HepG2 (cell line): ENCODE measurements around the gene FOXA1. TPM values are rescaled to one million over a fixed set of nuclear protein-coding genes. Genes with fewer than 3 reads are reported as not detected.

Experiments used
- ELF1 ChIP-seq: sonication (generic); formaldehyde crosslinking; IDR thresholded peaks from 2 replicates; pipeline ENCODE4 v1.4.0; 2020; ENCODE audit warnings: missing genetic modification reagents
- HMG20A ChIP-seq: IDR thresholded peaks from 2 replicates; pipeline ENCODE4 v1.6.1; 2016; ENCODE audit warnings: borderline replicate concordance
- HNRNPUL1 ChIP-seq: fragments of 200-400 bp; formaldehyde crosslinking; IDR thresholded peaks from 2 replicates; pipeline ENCODE4 v1.6.1; 2017; ENCODE audit warnings: low read depth, mild to moderate bottlenecking, low read length, moderate library complexity
- ISX ChIP-seq: sonication (generic); formaldehyde crosslinking; conservative IDR thresholded peaks from 2 replicates; pipeline ENCODE4 v1.5.0; 2020; ENCODE audit warnings: missing genetic modification reagents
- KLF9 ChIP-seq: IDR thresholded peaks from 2 replicates; pipeline ENCODE4 v1.6.1; 2016; ENCODE audit warnings: low read depth
- MAFF ChIP-seq: IDR thresholded peaks from 2 replicates; pipeline ENCODE4 v1.6.1; 2011; ENCODE audit warnings: low read depth, low read length, improper control_type of control experiment
- NFIC ChIP-seq: IDR thresholded peaks from 2 replicates; pipeline ENCODE4 v1.6.1; 2012; ENCODE audit warnings: mild to moderate bottlenecking, low read length, inconsistent platforms
- PCBP1 ChIP-seq: fragments of 200-400 bp; formaldehyde crosslinking; IDR thresholded peaks from 2 replicates; pipeline ENCODE4 v1.6.1; 2017; ENCODE audit warnings: mild to moderate bottlenecking, low read depth, low read length, borderline replicate concordance
- PHF20 ChIP-seq: sonication (generic); formaldehyde crosslinking; IDR thresholded peaks from 2 replicates; pipeline ENCODE4 v1.5.0; 2020; ENCODE audit warnings: mild to moderate bottlenecking, missing genetic modification reagents
- SMAD3 ChIP-seq: sonication (generic); formaldehyde crosslinking; IDR thresholded peaks from 2 replicates; pipeline ENCODE4 v1.4.0; 2020; ENCODE audit warnings: missing genetic modification reagents
- SMARCC2 ChIP-seq: fragments of 450-650 bp; IDR thresholded peaks from 2 replicates; pipeline ENCODE4 v1.6.1; 2017; ENCODE audit warnings: antibody characterized with exemption, mild to moderate bottlenecking
- SYNCRIP ChIP-seq: fragments of 200-400 bp; formaldehyde crosslinking; IDR thresholded peaks from 2 replicates; pipeline ENCODE4 v1.6.1; 2018; ENCODE audit warnings: mild to moderate bottlenecking, low read depth, low read length; ENCODE audit not compliant: insufficient read depth
- TEAD3 ChIP-seq: optimal IDR thresholded peaks from 2 replicates; pipeline ENCODE3; 2016; ENCODE audit warnings: borderline replicate concordance
- ZFAT ChIP-seq: sonication (generic); formaldehyde crosslinking; conservative IDR thresholded peaks from 2 replicates; pipeline ENCODE4 v1.8.1; 2023; ENCODE audit warnings: missing genetic modification reagents, inconsistent platforms
- ZKSCAN5 ChIP-seq: sonication (generic); formaldehyde crosslinking; IDR thresholded peaks from 2 replicates; pipeline ENCODE4 v1.5.1; 2020; ENCODE audit warnings: mild to moderate bottlenecking, missing genetic modification reagents
- ZNF326 ChIP-seq: sonication (generic); formaldehyde crosslinking; IDR thresholded peaks from 2 replicates; pipeline ENCODE4 v1.4.0; 2020; ENCODE audit warnings: missing genetic modification reagents, borderline replicate concordance
- ZNF354B ChIP-seq: sonication (generic); formaldehyde crosslinking; IDR thresholded peaks from 2 replicates; pipeline ENCODE4 v1.8.0; 2022; ENCODE audit warnings: mild to moderate bottlenecking, missing genetic modification reagents
- ZNF589 ChIP-seq: sonication (generic); formaldehyde crosslinking; conservative IDR thresholded peaks from 2 replicates; pipeline ENCODE4 v1.8.0; 2022; ENCODE audit warnings: mild to moderate bottlenecking, moderate library complexity, missing genetic modification reagents
- ZNF724P ChIP-seq: sonication (generic); formaldehyde crosslinking; IDR thresholded peaks from 2 replicates; pipeline ENCODE4 v1.8.0; 2022; ENCODE audit warnings: missing genetic modification reagents, borderline replicate concordance
- ZNF792 ChIP-seq: IDR thresholded peaks from 2 replicates; pipeline ENCODE4 v1.6.1; 2016
- ZSCAN12 ChIP-seq: sonication (generic); formaldehyde crosslinking; IDR thresholded peaks from 2 replicates; pipeline ENCODE4 v1.9.0; 2021; ENCODE audit warnings: mild to moderate bottlenecking, missing genetic modification reagents
- polyA plus RNA-seq, 8 experiments: library from polyadenylated mRNA; depleted of rRNA in 3 of 8; stranded (reverse) in 7 of 8; unstranded in 1 of 8; fragments of >200 nt; fragmentation: Illumina TruSeq in 4 of 8; extraction: Trizol in 4 of 8; gene quantifications; 2 replicates each; pipeline versions ENCODE4 v1.2.1 to v1.2.3, GENCODE V29; 2011 to 2016; ENCODE audit warnings: low read depth in 4 of 8, missing spikeins in 1 of 8, mixed read lengths in 1 of 8; ENCODE audit not compliant: insufficient read depth in 1 of 8
- total RNA-seq, 5 experiments: library from RNA; depleted of rRNA; stranded (reverse); fragments of >200 nt; fragmentation: Illumina TruSeq; extraction: Trizol; gene quantifications; 2 replicates each; pipeline ENCODE4 v1.2.3, GENCODE V29; 2016; ENCODE audit warnings: low read depth in 1 of 5
- TF ChIP-seq, protein P1 (sequence below): sonication (generic); formaldehyde crosslinking; IDR thresholded peaks from 2 replicates; pipeline ENCODE4 v1.8.0; 2022; ENCODE audit warnings: mild to moderate bottlenecking, missing genetic modification reagents
- TF ChIP-seq, protein P2 (sequence below): sonication (generic); formaldehyde crosslinking; IDR thresholded peaks from 2 replicates; pipeline ENCODE4 v1.5.0; 2020; ENCODE audit warnings: mild to moderate bottlenecking, missing genetic modification reagents, borderline replicate concordance
- TF ChIP-seq, protein P3 (sequence below): sonication (generic); formaldehyde crosslinking; IDR thresholded peaks from 2 replicates; pipeline ENCODE4 v1.4.0; 2020; ENCODE audit warnings: missing genetic modification reagents
- TF ChIP-seq, protein P4 (sequence below): sonication (generic); formaldehyde crosslinking; IDR thresholded peaks from 2 replicates; pipeline ENCODE4 v1.5.1; 2020; ENCODE audit warnings: mild to moderate bottlenecking, missing genetic modification reagents, moderate library complexity

Gene FOXA1
- total and polyA plus RNA-seq, 2 of the 13 experiments (the other 11 are each of a cell fraction or from before 2014, with no cell fraction given): 43.4 to 58.6 TPM

DNA sequence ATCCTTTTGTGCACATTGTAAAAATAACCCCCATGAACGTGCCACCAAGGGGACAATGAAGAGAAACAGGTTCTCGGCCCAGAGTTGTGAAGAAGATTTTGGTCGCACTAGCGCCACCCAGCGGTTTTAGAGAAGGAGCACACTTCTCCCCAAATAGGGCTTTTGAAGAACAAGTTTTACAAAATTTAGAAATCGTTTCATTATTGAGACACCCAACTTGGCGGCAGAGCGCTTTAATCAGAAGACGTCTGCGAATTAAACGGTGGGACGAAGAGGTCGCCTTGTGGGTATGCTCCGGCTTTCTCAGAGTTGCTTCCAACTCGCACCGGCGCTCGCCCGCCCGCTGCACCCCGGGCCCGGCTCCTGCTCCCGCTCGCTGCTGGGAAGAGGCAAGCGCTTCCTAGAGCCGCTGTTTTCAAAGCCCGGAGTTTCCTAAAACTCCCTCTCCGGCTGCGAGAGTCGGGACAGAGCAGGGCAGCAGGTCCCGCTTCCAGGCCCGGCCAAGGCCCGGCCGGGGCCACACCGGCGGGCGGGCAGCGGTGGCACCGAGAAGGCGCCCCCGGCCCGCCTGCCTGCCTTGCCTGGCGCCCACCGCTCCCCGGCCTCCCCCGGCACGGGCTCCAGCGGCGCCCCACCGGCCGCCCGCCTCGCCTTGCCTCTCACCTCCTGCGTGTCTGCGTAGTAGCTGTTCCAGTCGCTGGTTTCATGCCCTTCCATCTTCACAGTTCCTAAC, 645 bp downstream of the FOXA1 start (continued):
- TF ChIP-seq SYNCRIP (no peak), HMG20A (CRISPR knock-in tag) (no peak), ZNF589 (CRISPR knock-in tag) (no peak), ZSCAN12 (CRISPR knock-in tag) (0 out of 2 replicates have a peak, but pooled peaks have one; percentile 18), ZNF326 (CRISPR knock-in tag) (no peak), SMARCC2 (no peak), KLF9 (CRISPR knock-in tag) (no peak), ZNF724P (CRISPR knock-in tag) (0 out of 2 replicates have a peak, but pooled peaks have one; percentile 78), SMAD3 (CRISPR knock-in tag) (peak; percentile 98), ELF1 (CRISPR knock-in tag) (peak; percentile 37; the same call in 1 of the 2 replicates), TEAD3 (peak; percentile 69), ZFAT (CRISPR knock-in tag) (peak; percentile 25; the same call in 1 of the 2 replicates), HNRNPUL1 (no peak), NFIC (no peak), ISX (CRISPR knock-in tag) (peak; percentile 82), ZNF354B (0 out of 2 replicates have a peak, but pooled peaks have one; percentile 72), PHF20 (CRISPR knock-in tag) (peak; percentile 28; the same call in 1 of the 2 replicates), PCBP1 (no peak), MAFF (no peak), ZNF792 (CRISPR knock-in tag) (peak; percentile 89), ZKSCAN5 (CRISPR knock-in tag) (no peak)
- TF ChIP-seq, protein P1, sequence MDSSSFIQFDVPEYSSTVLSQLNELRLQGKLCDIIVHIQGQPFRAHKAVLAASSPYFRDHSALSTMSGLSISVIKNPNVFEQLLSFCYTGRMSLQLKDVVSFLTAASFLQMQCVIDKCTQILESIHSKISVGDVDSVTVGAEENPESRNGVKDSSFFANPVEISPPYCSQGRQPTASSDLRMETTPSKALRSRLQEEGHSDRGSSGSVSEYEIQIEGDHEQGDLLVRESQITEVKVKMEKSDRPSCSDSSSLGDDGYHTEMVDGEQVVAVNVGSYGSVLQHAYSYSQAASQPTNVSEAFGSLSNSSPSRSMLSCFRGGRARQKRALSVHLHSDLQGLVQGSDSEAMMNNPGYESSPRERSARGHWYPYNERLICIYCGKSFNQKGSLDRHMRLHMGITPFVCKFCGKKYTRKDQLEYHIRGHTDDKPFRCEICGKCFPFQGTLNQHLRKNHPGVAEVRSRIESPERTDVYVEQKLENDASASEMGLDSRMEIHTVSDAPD: no peak; the same call in 1 of the 2 replicates
- TF ChIP-seq, protein P2, sequence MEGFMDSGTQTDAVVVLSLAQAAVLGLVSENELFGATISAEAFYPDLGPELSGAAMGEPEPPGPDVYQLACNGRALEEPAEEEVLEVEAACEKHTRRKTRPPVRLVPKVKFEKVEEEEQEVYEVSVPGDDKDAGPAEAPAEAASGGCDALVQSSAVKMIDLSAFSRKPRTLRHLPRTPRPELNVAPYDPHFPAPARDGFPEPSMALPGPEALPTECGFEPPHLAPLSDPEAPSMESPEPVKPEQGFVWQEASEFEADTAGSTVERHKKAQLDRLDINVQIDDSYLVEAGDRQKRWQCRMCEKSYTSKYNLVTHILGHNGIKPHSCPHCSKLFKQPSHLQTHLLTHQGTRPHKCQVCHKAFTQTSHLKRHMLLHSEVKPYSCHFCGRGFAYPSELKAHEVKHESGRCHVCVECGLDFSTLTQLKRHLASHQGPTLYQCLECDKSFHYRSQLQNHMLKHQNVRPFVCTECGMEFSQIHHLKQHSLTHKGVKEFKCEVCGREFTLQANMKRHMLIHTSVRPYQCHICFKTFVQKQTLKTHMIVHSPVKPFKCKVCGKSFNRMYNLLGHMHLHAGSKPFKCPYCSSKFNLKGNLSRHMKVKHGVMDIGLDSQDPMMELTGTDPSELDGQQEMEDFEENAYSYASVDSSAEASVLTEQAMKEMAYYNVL (CRISPR knock-in tag): peak; percentile 77; the same call in 1 of the 2 replicates
- TF ChIP-seq, protein P3, sequence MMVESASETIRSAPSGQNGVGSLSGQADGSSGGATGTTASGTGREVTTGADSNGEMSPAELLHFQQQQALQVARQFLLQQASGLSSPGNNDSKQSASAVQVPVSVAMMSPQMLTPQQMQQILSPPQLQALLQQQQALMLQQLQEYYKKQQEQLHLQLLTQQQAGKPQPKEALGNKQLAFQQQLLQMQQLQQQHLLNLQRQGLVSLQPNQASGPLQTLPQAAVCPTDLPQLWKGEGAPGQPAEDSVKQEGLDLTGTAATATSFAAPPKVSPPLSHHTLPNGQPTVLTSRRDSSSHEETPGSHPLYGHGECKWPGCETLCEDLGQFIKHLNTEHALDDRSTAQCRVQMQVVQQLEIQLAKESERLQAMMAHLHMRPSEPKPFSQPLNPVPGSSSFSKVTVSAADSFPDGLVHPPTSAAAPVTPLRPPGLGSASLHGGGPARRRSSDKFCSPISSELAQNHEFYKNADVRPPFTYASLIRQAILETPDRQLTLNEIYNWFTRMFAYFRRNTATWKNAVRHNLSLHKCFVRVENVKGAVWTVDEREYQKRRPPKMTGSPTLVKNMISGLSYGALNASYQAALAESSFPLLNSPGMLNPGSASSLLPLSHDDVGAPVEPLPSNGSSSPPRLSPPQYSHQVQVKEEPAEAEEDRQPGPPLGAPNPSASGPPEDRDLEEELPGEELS (CRISPR knock-in tag): peak; percentile 67
- TF ChIP-seq, protein P4, sequence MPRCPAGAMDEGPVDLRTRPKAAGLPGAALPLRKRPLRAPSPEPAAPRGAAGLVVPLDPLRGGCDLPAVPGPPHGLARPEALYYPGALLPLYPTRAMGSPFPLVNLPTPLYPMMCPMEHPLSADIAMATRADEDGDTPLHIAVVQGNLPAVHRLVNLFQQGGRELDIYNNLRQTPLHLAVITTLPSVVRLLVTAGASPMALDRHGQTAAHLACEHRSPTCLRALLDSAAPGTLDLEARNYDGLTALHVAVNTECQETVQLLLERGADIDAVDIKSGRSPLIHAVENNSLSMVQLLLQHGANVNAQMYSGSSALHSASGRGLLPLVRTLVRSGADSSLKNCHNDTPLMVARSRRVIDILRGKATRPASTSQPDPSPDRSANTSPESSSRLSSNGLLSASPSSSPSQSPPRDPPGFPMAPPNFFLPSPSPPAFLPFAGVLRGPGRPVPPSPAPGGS: peak; percentile 53; the same call in 1 of the 2 replicates
